ENCODE data around the gene CPEB1.

CPEB1 gene

DNA sequence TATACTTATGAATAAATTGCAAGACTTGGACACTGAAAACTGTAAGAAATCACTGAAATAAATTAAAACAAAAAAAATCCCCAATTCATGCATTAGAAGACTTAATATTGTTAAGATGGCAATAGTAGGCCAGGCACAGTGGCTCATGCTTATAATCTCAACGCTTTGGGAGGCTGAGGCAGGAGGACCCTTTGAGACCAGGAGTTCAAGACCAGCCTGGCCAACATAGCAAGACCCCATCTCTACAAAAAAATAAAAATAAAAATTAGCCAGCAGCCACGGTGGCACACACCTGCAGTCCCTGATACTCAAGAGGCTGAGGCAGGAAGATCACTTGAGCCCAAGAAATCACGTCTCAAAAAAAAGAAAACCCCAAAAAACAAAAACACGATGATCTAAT, 35.8 kb downstream of the CPEB1 start:
- no peak for DNase-seq
- in situ Hi-C loops (cut with MboI; ENCODE audit: low pct_unique_long_range_greater_than_20kb, low sequenced_read_pairs) = no loop called here

DNA sequence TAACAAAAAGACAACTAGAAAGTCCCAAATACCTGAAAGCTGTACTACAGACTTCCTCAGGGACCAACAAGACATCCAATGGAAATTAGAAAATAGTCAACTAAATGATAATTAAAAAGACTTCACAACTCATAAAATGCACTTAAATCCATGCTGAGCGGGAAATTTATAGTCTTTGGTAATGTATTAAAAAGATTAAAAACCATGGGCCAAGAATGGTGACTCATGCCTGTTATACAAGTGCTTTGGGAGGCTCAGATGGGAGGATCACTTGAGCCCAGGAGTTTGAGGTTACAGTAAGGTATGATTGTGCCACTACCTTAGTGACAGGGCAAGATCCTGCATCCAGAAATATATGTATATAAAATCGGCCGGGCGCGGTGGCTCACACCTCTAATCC, 45.0 kb downstream of the CPEB1 start:
- in situ Hi-C loops (cut with MboI; ENCODE audit: low pct_unique_long_range_greater_than_20kb, low sequenced_read_pairs) = no loop called here
- no peak for DNase-seq

DNA sequence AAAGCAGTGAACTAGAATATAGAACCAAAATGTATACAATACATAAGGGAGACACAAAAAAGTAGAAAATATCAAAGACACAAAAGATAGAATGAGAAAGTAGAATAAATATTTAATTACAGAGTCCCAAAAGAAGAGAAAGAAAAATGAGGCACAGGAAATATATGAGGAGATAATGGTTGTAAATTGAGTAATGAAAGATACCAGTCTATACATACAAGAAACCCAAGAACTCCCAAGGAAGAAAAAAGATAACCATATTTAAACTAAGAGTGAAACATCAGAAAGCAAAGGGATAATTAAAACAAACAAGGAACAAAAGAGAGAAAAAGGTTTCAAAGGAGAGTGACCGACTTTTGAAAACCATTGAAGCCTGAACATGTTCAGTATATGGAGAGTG, 47.3 kb downstream of the CPEB1 start:
- in situ Hi-C loops (cut with MboI; ENCODE audit: low pct_unique_long_range_greater_than_20kb, low sequenced_read_pairs) = no loop called here

DNA sequence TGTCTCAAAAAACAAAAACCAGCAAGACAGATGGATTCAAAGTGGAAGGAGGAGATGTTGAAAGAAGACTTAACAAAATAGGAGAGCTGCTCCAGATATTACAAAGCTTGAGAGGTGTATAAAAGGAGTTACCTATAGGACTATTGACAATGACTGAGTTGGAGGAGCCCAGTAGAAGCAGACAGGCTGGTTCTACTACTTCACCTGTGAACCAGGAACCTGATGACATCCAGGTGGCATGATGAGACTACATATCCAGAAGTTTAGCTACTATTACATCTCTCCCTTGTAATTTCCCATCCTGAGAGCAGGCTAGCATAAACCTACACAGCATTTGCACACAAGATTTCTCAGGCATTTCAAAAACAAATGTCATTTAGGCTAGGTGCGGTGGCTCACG, 49.3 kb downstream of the CPEB1 start:
- DNase-seq = no peak
- in situ Hi-C loops (cut with MboI; ENCODE audit: low pct_unique_long_range_greater_than_20kb, low sequenced_read_pairs) = no loop called here

More for the DNA sequence above, 47.3 kb downstream of the CPEB1 start:
- no peak for DNase-seq

DNA sequence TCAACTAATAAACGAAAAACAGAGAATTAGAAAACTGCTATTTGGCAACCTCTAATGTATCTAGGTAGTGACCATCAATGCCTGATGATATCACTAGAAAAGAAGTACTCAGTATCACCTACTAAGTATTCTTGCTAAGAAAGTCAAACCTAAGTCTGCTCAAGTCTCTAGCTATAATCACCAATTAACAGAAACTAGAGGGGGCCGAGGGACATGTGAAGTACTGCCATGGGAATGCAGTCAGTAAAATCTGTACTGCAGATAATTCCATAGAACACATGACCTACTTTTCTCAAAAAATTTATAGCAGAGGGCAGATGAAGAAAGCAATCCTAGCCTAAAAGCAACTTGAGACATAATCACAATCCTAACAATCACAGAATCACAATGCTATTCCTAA, 51.4 kb downstream of the CPEB1 start:
- in situ Hi-C loops (cut with MboI; ENCODE audit: low pct_unique_long_range_greater_than_20kb, low sequenced_read_pairs) = no loop called here

DNA sequence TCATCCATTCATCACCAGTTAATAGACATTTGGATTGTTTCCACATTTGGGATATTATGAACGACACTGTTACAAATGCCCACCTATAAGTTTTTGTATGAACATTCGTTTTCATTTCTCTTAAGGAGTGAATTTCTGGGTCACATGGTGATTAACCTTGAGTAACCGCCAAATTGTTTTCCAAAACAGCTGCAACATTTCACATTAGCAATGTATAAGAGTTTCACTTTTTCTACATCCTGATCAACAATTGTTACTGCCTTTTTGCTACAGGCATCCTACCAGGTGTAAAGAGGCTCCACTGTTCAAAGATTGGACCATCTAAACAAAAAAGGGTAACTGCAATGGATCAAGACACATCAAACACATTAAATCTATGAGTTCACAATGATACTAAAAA, 52.0 kb downstream of the CPEB1 start:
- no peak for DNase-seq
- in situ Hi-C loops (cut with MboI; ENCODE audit: low pct_unique_long_range_greater_than_20kb, low sequenced_read_pairs) = no loop called here

More for the DNA sequence above, 51.4 kb downstream of the CPEB1 start:
- DNase-seq = no peak

DNA sequence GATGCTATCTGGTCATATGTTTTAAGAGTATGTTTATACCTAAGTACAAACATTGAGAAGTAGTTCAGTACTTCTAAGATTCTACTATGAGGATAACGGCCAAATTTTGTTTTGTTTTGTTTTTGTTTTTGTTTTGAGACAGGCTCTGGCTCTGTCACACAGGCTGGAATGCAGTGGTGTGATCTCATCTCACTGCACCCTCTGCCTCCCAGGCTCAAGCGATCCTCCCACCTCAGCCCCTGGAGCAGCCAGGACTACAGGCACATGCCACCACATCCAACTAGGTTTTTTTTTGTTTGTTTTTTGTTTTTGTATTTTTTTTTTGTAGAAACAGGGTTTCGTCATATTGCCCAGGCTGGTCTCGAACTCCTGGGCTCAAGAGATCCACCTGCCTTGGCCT, 59.4 kb downstream of the CPEB1 start:
- DNase-seq = no peak
- in situ Hi-C loops (cut with MboI; ENCODE audit: low pct_unique_long_range_greater_than_20kb, low sequenced_read_pairs) = no loop called here

DNA sequence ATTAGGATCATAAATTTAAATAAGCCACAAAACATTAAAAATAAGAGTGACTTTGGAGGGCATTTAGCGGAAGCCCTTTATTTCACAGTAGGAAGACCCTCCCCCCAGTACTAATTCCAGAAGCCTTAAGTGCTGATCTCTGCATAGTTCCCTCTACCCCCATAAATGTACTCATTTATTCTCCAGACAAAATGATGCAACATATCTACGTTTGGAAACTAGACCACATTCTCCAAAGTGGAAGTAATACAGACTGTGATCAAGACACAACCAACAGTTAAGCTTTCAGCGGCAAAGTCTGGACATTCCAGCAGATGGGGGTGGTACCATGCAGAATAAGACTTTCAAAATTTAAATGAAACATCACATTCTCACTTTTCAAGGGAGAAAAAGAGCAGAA, 62.1 kb downstream of the CPEB1 start:
- in situ Hi-C loops (cut with MboI; ENCODE audit: low pct_unique_long_range_greater_than_20kb, low sequenced_read_pairs) = no loop called here
- DNase-seq = peak; percentile 39

DNA sequence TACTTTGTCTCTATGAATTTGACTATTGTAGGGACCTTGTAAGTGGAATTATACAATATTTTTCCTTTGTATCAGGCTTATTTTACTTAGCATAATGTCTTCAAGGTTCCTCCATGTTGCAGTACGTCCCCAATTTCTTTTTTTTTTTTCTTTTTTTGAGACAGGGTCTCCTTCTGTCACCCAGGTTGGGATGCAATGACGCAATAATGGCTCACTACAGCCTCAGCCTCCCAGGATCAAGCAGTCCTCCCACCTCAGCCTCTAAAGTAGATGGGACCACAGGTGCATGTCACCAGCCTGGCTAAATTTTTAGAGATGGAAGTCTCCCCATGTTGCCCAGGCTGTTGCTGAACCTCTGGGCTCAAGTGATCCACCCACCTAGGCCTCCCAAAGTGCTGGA, 66.5 kb downstream of the CPEB1 start:
- in situ Hi-C loops (cut with MboI; ENCODE audit: low pct_unique_long_range_greater_than_20kb, low sequenced_read_pairs) = no loop called here
- DNase-seq = no peak

DNA sequence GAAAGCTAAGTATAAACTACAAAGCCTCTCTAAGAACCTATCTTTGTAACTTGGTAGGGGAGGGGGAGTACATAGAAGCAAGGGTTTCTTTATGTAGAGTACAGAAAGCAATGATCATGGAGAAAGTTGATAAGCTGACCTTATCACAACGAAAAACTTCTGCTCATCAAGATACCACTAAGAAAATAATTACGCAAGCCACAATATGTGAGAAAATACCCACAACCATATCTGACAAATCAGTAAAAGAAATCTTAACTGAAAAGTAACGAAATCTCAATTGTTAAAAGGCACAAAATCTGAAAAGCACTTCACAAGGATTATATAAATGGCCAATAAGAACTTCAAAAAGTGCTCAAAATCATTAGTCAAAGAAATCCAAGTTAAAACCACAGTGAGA, 71.8 kb downstream of the CPEB1 start:
- no peak for DNase-seq
- in situ Hi-C loops (cut with MboI; ENCODE audit: low pct_unique_long_range_greater_than_20kb, low sequenced_read_pairs) = no loop called here

DNA sequence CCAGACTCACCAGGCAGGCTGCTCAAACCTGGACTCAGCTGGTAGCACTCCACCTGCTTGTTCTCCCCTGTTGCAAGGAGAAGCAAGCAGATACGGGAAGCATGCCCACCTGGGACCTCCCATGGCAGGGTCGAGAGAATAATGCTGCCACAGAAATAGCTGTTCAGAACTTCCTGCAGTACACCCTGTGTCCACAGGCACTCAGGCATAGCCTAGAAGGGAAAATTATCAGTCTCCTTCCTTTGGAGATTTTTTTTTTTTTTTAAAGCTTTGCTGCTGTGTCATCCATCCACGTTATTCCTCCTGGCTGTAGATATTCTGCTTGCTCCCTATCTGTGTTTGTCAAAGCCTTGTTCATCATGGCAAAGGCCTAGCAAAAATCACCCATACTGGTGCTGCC, 74.2 kb downstream of the CPEB1 start:
- in situ Hi-C loops (cut with MboI; ENCODE audit: low pct_unique_long_range_greater_than_20kb, low sequenced_read_pairs) = no loop called here
- no peak for DNase-seq

DNA sequence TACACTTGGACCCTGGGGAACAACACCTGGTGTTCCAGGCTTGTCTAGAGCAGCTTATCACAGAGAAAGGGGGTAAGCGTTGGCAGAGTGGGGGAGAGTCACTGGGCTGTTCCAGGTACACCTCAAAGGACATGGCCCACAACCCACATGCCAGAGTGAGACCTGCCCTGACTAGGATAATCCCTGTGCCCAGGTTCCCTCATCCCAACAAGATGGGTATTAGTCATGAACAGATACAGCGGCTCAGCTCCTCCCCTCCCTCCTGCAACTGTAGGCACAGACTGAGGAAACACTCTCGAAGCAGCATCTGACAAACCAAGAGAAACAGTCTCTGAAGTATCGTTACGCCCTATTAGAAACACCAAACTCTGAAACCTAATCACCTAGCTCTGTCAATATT, 74.9 kb downstream of the CPEB1 start:
- in situ Hi-C loops (cut with MboI; ENCODE audit: low pct_unique_long_range_greater_than_20kb, low sequenced_read_pairs) = no loop called here
- no peak for DNase-seq

DNA sequence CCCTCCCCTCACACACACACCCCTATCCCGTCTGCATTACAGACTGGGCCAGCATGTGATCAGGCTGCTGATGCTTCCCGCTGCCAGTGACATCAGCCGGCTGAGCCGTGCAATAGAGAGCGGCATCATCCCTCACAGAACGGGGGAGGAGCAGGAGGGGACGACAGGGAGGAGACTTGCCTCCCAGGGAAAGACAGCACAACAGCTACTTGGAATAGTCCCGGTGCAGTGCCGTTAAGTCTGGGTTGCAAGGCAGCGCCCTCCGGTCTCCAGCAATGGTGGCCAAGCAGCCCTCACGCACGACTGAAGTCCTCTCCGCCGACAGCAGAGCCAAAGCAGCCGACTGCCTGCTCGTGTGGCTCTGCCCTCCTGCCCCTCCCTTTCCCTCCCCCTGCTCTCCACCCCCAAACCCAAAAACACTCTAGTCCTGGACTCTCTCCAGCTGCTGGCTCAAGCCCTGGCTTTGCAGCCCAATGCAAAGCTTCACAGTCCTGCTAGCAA, 75.4 kb downstream of the CPEB1 start:
- in situ Hi-C loops (cut with MboI; ENCODE audit: low pct_unique_long_range_greater_than_20kb, low sequenced_read_pairs) = no loop called here

DNA sequence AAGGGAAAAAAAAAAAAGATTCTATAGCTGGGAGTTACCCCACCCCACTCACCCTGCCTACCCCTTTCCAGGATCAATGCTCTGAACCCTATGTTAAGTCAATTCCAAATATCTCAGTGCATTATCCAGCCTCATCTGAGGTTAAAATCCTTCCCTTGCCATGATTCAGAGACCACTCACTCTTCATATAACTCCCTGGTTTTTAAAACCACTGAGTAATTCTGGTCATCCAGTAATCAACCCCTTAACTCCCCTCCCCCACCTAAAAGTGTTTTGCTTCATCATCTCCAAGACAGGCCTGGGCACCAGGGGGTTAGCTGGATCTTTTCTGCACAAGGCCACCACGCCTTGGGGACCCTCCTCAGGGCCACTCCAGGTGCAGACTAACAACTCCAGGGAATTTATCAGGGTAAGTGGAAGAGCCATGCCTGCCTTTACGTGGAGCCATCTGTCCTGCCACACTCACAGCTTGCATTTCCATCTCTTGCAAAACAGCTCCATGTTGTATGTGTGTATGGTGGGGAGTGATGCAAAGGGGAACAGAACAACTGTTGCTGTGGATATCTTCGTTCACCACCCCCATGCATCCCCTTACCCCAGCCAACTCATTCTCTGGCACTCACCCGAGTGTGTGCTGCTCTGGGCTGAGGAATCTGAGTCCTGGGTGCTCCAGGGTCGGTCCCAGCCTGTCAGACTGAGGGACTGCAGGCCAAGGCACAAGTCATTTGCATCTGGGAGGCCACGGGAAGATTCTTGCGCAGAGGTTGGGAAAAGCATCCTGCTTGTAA, 76.2 kb downstream of the CPEB1 start:
- in situ Hi-C loops (cut with MboI; ENCODE audit: low pct_unique_long_range_greater_than_20kb, low sequenced_read_pairs) = no loop called here
- DNase-seq = no peak

More for the DNA sequence above, 75.4 kb downstream of the CPEB1 start:
- DNase-seq = no peak

DNA sequence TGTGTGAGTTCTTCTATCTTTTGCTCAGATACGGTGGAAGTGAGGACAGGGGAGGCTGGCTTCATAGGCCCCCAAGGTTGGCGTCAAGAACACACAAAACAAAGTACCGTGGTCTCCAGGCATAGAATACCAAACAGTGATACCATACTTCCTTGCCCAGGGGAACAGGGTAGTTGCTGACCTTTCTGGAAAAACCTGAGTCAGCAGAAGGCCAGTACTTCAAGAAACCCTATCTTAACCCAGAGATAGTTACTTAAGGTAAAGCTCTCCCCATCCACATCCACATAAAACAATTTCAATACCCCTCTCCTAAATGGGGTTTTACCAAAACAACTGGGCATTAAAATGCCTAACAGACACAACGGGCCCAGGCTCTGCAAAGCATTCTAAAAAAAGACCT, 77.3 kb downstream of the CPEB1 start:
- in situ Hi-C loops (cut with MboI; ENCODE audit: low pct_unique_long_range_greater_than_20kb, low sequenced_read_pairs) = no loop called here

DNA sequence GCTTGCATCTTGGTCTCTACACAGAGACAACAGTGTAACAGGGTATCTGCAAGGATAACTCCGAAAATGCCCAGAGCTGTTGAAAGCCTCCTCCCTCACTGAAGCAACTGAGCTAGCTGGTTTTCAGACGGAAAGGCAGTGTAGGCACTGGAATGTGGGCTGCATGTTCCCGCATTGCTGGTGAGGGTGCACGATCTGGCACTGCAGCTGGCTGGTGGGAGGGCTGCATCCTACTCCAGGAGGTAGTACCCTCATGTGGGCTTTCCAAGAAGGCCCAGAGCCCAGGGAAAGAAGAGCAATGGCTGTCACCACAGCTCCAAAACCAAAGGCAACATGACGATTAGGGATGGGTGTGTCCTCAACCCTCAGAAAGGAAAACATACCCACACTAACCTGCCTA, 78.2 kb downstream of the CPEB1 start:
- no peak for DNase-seq
- in situ Hi-C loops (cut with MboI; ENCODE audit: low pct_unique_long_range_greater_than_20kb, low sequenced_read_pairs) = no loop called here

More for the DNA sequence above, 77.3 kb downstream of the CPEB1 start:
- DNase-seq = no peak

DNA sequence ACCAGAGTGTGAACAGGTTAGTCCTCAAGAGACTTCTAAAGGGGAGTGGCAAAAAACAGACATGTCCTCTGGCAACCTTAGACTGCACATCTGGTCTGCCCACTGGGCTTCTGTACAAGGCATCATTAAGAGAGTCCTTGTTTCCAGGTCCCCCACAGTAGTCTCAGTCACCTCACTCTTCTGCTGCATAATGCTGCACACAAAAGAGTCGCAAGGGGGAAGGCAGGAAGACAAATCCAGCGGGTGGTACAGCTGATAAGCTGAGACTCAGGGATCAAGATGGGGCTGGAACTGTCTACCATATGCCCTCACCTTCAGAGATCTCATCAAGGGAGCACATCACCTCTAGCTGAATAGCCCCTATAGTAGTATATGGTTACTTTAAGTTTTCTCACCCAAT, 79.5 kb downstream of the CPEB1 start:
- in situ Hi-C loops (cut with MboI; ENCODE audit: low pct_unique_long_range_greater_than_20kb, low sequenced_read_pairs) = no loop called here
- DNase-seq = no peak

DNA sequence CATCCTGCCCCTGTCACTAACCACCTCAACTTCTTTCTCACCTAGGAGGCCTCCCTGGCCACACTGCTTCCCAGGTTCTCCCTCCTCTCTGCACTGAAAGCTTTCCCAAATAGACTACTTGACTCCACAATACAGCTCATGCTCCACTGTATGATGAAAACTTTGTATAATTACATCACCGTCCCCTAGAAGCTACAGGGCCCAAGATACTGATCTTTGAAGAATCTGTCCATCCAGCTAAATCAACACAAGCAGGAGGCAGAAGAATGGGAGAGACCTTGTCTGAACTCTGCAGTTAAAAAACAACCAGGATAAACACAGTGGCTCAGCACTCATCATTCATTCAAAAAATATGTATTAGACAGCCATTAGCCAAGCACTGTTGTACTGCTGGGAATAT, 80.5 kb downstream of the CPEB1 start:
- in situ Hi-C loops (cut with MboI; ENCODE audit: low pct_unique_long_range_greater_than_20kb, low sequenced_read_pairs) = no loop called here
- DNase-seq = no peak

DNA sequence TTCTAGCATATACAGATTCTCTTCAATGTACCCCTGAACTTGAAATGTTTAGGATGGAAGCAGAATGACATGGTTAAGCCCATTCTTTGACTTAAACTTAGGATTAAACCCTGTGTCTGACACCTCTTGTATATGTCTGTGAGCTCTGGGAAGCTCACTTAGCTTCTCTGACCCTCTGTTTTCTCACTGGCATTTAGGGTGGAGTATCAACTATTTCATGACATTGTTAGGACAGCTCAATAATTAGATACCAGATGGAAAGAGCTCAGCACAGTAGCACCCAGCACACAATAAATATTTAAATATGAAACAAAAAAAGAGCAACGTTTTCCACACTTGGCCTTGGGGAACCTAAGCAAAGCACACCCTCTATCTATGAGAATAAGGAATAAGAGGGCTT, 88.7 kb downstream of the CPEB1 start:
- in situ Hi-C loops (cut with MboI; ENCODE audit: low pct_unique_long_range_greater_than_20kb, low sequenced_read_pairs) = no loop called here
- DNase-seq = no peak

DNA sequence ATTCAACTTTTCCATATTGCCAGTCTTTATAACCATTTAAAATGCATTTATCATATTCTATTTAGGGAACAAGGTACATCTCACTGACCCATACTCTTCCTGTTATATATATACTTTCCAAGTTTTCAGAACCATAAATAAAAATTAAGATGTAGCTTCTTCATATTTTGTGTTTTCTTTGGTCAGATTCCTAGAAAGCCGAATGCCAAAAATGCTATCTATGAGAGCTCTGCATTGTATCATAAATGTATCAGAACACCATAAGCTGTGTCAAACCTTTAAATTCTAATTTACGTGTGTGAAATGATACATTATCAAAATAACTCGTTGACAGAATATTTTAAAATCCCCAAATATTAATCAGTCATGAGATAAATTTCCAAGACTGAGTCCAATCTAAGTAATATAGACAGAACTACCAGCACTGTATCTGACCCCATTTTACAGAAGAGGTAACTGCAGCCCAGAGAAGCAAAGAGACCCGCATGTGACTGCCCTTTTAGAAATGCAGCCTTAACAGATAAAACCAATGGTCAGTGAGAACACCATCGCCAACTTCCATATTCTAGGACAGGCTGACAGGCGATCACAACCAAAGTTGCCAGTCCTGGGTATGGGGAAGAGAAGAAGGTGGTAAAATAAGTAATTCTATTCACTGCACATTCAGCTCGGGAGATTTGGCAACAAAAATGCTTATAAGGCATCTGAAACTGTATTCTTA, 90.7 kb downstream of the CPEB1 start:
- in situ Hi-C loops (cut with MboI; ENCODE audit: low pct_unique_long_range_greater_than_20kb, low sequenced_read_pairs) = no loop called here
- DNase-seq = no peak

DNA sequence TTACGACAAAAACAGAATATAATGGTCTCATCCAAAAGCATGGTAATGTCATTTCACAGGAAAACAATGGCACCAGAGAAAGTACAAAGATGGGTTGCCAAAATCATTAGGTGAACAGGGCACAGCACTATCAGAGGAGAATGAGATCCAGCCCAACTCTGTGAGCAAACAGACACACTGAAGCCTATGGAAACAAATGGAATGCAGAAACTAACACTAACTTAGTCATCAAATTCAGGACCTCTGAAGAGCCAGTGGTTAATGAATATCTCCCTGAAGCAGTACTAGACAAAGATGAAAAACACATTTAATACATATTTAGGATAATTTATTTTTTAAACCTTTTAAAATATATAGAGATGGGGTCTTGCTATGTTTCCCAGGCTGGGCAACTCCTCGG, 92.3 kb downstream of the CPEB1 start:
- DNase-seq = no peak
- in situ Hi-C loops (cut with MboI; ENCODE audit: low pct_unique_long_range_greater_than_20kb, low sequenced_read_pairs) = no loop called here

All from KBM-7 (cell line).